Dermis lymphatic vessel endothelial cell (primary cell): ENCODE measurements around the gene KRTAP5-8. TPM values are rescaled to one million over a fixed set of nuclear protein-coding genes. Genes with fewer than 3 reads are reported as not detected.

Source experiments
- total RNA-seq: library from RNA; depleted of rRNA; stranded (reverse); fragments of >200 nt; gene quantifications from 2 replicates; pipeline ENCODE4 v1.2.1, GENCODE V29; 2014

KRTAP5-8 gene, protein sequence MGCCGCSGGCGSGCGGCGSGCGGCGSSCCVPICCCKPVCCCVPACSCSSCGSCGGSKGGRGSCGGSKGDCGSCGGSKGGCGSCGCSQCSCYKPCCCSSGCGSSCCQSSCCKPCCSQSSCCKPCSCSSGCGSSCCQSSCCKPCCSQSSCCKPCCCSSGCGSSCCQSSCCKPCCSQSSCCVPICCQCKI
- total RNA-seq, result not detected in 2 replicates

DNA sequence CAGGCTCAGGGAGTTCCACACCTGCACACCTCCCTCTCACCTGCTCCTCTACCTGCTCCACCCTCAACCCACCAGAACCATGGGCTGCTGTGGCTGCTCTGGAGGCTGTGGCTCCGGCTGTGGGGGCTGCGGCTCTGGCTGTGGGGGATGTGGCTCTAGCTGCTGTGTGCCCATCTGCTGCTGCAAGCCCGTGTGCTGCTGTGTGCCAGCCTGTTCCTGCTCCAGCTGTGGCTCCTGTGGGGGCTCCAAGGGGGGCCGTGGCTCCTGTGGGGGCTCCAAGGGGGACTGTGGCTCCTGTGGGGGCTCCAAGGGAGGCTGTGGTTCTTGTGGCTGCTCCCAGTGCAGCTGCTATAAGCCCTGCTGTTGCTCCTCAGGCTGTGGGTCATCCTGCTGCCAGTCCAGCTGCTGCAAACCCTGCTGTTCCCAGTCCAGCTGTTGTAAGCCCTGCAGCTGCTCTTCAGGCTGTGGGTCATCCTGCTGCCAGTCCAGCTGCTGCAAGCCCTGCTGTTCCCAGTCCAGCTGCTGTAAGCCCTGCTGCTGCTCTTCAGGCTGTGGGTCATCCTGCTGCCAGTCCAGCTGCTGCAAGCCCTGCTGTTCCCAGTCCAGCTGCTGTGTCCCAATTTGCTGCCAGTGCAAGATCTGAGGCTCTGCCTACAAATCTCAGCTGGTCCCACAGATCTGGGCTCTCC is at the start of gene KRTAP5-8:
Gene KRTAP5-8, plus strand, starts transcription at position 49 of the 689 bp plus-strand sequence. Its CDS starts 31 bp downstream, at position 80.

GRCh38 chr11:71526796-71527575 is 10.8 kb upstream of the KRTAP5-8 start, which contains the start of gene KRTAP5-7:
TSS of gene KRTAP5-7 (plus strand) at chr11:71527267. CDS start at chr11:71527301, 34 bp downstream.

DNA sequence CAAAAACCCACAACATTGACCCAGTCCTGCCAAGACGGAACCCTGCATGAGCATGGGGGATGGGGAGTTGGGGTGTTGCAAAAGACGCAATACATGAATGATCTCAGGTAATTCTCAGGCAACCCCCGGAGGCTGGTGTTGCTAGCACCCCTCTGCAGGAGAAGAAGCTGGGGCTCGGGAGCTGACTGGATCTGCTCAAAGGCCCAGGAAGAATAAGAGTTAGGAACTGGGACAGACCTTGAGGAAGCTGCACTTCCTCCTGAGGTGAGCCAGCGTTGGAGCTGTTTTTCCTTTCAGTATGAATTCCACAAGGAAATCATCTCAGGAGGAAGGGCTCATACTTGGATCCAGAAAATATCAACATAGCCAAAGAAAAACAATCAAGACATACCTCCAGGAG is 10.3 kb downstream of the KRTAP5-8 start, which contains the start of gene KRTAP5-9:
Gene KRTAP5-9, plus strand, starts transcription at position 301 of the 400 bp plus-strand sequence. CDS start 238 bp downstream, outside the sequence.

DNA sequence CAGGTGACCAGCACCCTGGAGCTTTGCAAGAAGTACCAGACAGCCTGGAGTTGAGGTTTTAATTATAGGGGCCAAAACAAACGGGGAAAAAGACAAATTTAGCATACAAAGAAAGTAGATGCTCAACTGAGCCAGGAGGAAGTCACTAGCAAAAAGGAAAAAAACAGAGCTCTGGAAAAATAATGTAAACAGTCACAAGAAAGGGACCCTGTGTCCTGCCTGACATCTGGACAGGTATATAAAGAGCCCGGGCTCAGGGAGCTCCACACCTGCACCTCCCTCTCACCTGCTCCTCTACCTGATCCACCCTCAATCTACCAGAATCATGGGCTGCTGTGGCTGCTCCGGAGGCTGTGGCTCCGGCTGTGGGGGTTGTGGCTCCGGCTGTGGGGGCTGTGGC is 27.4 kb downstream of the KRTAP5-8 start, which contains the start of gene KRTAP5-10:
Gene KRTAP5-10, plus strand, starts transcription at position 301 of the 400 bp plus-strand sequence. Its CDS starts 25 bp downstream, at position 326.

GRCh38 chr11:71582309-71582895 is 44.6 kb downstream of the KRTAP5-8 start, which contains the start of gene KRTAP5-11:
TSS of gene KRTAP5-11 (minus strand) at chr11:71582875. CDS start at chr11:71582837, 38 bp downstream.

Other genes with a start within 250 kb of the KRTAP5-8 start
- gene DHCR7, start 89.6 kb upstream of the KRTAP5-8 start, total RNA-seq, result 13.6 and 23.8 TPM in 2 replicates
- 79.3 and 83.4 TPM in 2 replicates for gene NADSYN1, start 84.8 kb upstream of the KRTAP5-8 start, total RNA-seq
- gene KRTAP5-7, start 10.8 kb upstream of the KRTAP5-8 start, total RNA-seq, result under 0.01 and 0.11 TPM in 2 replicates
- gene KRTAP5-9, start 10.4 kb downstream of the KRTAP5-8 start, total RNA-seq, result not detected in 2 replicates
- gene KRTAP5-10, start 27.5 kb downstream of the KRTAP5-8 start, total RNA-seq, result not detected in 2 replicates
- not detected in 2 replicates for gene KRTAP5-11, start 44.9 kb downstream of the KRTAP5-8 start, total RNA-seq